HG02763 (cell line): Measurements from ENCODE around the gene DMC1.

Experiments used
- ATAC-seq: cut with Tn5 transposase; IDR thresholded peaks from one replicate; pipeline ENCODE4 v1.9.1; 2021; ENCODE audit warnings: mild to moderate bottlenecking, moderate library complexity; ENCODE audit not compliant: unreplicated experiment

DMC1 gene

DNA sequence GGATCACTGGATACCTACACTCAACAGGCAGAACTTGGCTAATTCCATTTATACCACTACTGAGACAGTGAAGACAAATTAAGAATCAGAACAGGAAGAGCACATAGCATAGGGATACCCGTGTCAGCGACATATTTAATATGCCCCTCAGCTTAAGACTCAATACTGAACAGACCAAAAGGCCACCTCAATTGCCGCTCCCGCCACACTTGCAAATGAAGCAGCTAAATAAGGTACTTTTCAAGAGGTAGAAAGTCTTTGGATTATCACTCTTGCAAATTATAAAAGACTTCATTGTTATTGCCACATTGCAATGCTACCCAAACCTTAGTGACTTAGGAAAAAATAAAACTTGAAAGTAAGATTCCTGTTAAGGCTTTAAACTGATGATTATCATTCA lies 67.0 kb downstream of the DMC1 start:
- ATAC-seq: no peak

GRCh38 chr22:38501797-38502672 lies 67.9 kb downstream of the DMC1 start:
- ATAC-seq: no peak

- ATAC-seq: no peak
These were observed 72.1 kb downstream of the DMC1 start for GRCh38 chr22:38497869-38498268.

- ATAC-seq: no peak
These were observed 75.0 kb downstream of the DMC1 start for GRCh38 chr22:38494939-38495338.

- no peak for ATAC-seq
These were observed 75.5 kb downstream of the DMC1 start for GRCh38 chr22:38494498-38494897.

- no peak for ATAC-seq
These were observed 78.2 kb downstream of the DMC1 start for GRCh38 chr22:38491707-38492348.

- ATAC-seq: no peak
These were observed 79.1 kb downstream of the DMC1 start for GRCh38 chr22:38490915-38491314.

GRCh38 chr22:38490475-38490874 lies 79.5 kb downstream of the DMC1 start:
- no peak for ATAC-seq

DNA sequence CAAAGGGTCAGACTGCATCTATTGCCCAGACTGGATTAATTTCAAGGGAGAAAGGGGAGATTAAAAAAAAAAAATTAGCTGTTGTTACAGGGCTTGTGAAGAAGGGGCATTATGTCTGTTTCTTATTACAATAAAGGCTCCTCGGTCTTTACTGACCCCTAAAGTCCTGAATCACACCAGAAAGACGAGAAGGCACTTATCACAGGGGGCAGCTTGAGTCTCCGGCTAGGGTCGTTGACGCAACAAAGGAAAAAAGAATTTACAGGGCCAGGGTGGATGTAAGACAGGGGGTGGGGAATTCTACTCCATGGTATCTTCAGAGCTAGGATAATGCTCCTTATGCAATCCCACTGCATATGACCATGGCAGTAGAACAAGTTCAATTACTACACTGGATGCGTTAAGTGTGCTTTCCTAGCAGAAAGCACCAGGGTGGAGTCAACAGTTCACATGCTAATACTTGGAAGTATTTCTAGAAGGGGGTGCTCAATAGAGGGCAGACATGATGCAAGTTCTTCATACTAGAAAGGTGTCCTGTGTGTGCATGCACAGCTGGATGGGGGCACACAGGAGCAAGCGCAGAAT lies 80.3 kb downstream of the DMC1 start:
- ATAC-seq: no peak

GRCh38 chr22:38489142-38489541 lies 80.8 kb downstream of the DMC1 start:
- ATAC-seq: no peak

DNA sequence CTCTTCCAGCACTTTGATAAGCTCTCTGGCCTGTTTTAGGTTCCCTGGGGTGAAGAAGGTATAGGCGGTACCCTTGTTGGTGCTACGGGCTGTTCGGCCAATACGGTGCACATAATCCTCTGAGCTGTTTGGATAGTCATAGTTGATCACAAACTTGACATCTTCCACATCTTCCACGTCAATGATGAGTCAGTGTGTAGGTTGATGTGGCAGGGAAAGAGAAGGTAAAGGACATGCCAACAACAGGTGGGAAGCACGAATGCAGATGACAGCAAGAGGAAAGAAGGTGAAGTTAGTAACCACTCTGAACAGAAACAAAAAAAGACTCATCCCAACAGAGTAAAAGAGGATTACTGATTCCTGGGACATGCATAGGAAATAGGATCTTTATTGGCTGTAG lies 82.0 kb downstream of the DMC1 start:
- ATAC-seq: no peak

- no peak for ATAC-seq
These were observed 84.2 kb downstream of the DMC1 start for GRCh38 chr22:38485783-38486182.

GRCh38 chr22:38484244-38484643 lies 85.7 kb downstream of the DMC1 start:
- ATAC-seq: no peak

DNA sequence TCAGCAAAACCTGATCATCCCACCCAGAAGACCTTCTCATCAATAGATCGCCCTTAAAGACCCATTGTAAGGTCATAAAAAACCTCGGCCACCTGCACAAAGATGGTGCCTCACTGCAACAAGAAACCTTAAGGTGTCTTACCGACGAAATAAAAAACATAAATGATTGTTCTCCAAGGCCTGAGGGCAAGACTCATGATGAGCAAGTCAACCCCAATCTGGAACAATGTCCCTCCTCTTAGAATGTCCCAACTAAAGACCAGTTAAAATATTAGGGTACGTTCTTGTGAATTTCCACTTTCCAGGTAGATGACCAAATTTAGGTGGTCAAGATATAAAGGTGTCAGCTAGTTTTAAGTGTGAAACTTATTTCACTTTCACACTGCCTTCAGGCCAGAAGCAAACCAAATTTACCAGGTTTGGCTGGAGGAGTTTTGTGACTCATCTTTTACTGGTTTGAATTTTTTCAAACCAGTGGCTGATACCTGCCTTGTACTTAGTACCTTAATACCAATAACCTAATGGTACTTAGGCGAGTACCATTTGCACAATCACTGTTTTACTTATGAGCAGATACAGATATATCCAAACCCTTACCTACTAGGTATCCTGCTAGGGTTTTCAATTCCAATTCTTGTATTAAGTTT lies 87.2 kb downstream of the DMC1 start:
- no peak for ATAC-seq

GRCh38 chr22:38481871-38482332 lies 88.1 kb downstream of the DMC1 start:
- no peak for ATAC-seq

DNA sequence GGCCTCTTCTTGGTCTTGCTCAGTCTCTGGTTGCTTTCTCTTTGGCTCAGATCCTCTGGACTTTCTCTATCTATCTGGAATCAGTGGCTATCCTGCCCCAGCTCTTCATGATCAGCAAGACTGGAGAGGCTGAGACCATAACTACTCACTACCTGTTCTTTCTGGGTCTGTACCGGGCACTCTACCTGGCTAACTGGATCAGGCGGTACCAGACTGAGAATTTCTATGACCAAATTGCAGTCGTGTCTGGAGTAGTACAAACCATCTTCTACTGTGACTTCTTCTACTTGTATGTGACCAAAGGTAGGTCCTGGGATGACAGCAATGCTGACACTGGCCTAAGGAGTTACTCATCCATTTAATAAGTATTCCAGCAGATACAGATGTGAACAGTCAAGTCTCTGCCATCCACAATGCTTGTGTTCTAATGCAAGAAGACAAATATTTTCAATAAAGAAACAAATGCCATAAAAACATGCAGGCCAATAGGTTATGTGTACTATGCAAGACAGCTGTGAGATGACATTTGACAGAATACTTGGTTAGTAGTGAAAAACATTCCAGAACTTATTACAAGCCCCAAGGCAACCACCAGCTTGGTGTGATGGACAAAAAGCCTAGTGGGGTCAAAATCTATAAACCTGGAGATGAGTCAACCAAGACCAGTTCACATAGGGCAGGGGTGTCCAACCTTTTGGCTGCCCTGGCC lies 88.7 kb downstream of the DMC1 start:
- no peak for ATAC-seq

- ATAC-seq: no peak
These were observed 90.7 kb downstream of the DMC1 start for GRCh38 chr22:38479096-38479837.

- ATAC-seq: no peak
These were observed 92.4 kb downstream of the DMC1 start for GRCh38 chr22:38477585-38477984.

DNA sequence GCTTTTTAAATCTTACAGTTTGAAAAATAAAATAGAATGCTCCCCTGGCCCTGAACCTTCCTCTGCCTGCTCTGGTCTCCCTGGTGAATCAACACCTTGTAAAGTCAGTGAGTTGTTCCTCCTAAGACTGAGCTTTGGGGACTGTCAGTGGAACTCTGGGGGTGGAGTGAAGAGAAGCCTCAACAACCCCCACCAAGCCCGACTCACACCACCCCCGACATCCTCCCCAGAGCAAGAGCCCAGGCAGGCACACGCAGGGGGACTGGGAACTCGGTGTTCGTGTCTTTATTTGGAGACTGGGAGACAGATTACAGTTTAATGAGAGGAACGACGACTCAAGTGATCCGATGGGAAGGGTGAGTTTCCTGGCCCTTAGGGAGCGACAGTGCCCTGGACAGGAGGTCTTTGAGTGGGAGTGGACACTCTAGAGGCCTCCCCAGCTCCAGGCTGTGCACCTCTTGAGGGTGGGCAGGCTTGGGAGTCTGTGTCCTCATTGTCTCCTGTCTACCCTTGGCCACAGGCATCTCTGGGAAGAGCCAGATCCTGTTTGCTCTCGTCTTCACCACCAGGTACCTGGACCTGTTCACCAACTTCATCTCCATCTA lies 95.9 kb downstream of the DMC1 start:
- no peak for ATAC-seq

DNA sequence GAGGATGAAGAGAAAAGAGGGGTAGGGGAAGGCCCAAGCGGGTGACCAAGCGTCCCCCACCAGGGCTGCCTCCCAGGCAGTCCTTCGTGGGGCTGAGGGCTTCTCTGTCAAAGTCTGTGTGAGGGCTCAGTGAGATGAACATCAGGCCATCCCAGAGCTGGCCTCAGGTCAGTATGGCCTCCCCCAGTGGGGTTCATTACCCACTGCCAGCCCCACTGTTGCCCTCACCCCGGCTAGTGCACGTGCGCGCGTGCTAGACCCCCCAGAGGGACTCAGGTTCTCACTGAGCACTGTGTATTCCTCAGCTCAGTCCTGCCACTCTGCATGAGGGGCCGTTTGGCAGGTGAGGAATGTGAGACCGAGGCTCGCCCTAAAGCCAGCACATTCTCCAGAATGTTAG lies 98.7 kb downstream of the DMC1 start:
- no peak for ATAC-seq
